Measurements from ENCODE around the gene METTL24. TPM values are rescaled to one million over a fixed set of nuclear protein-coding genes. Genes with fewer than 3 reads are reported as not detected.

METTL24 gene
- total RNA-seq, 1 donor from 2014 or later, result 3.6 TPM

GRCh38 chr6:110295451-110296165 is 62.5 kb downstream of the METTL24 start:
- peaks cover 5% of the 10 kb centered on the region for H3K36me3 Mint-ChIP-seq (ENCODE audit: low read depth)
- DNase-seq (ENCODE audit: low read depth, low spot score), result no peak
- H3K4me3 Mint-ChIP-seq, result no peak overlapping the region
- peaks cover 11% of the 10 kb centered on the region for H3K4me1 Mint-ChIP-seq
- peaks cover 2% of the 10 kb centered on the region for H3K27me3 Mint-ChIP-seq (ENCODE audit: low read depth)
- no peaks in the 10 kb centered on the region for H3K9me3 Mint-ChIP-seq
- peak overlapping the region; percentile 67 for H3K27ac Mint-ChIP-seq (ENCODE audit: unreplicated experiment)
- no peak for TF ChIP-seq CTCF (conservative IDR thresholded peaks at IDR 0.05)

- Mint-ChIP-seq H3K27ac (ENCODE audit: unreplicated experiment) (no peak overlapping the region), H3K36me3 (ENCODE audit: low read depth) (peaks cover 12% of the 10 kb centered on the region), H3K4me1 (peaks cover 13% of the 10 kb centered on the region), H3K9me3 (peaks cover 9% of the 10 kb centered on the region), H3K27me3 (ENCODE audit: low read depth) (no peaks in the 10 kb centered on the region), H3K4me3 (no peak overlapping the region)
- TF ChIP-seq CTCF (conservative IDR thresholded peaks at IDR 0.05), result no peak
- no peak for DNase-seq (ENCODE audit: low read depth, low spot score)
Measured at GRCh38 chr6:110287462-110288341, 70.4 kb downstream of the METTL24 start.

- Mint-ChIP-seq H3K27ac (ENCODE audit: unreplicated experiment) (no peak overlapping the region), H3K9me3 (peaks cover 9% of the 10 kb centered on the region), H3K4me3 (no peak overlapping the region), H3K4me1 (peaks cover 13% of the 10 kb centered on the region), H3K36me3 (ENCODE audit: low read depth) (peaks cover 7% of the 10 kb centered on the region), H3K27me3 (ENCODE audit: low read depth) (no peaks in the 10 kb centered on the region)
- no peak for TF ChIP-seq CTCF (conservative IDR thresholded peaks at IDR 0.05)
- no peak for DNase-seq (ENCODE audit: low read depth, low spot score)
Measured at GRCh38 chr6:110285306-110286060, 72.7 kb downstream of the METTL24 start.

- H3K27ac Mint-ChIP-seq (ENCODE audit: unreplicated experiment), result no peak overlapping the region
Measured at GRCh38 chr6:110284855-110285254, 73.3 kb downstream of the METTL24 start.

More at GRCh38 chr6:110284855-110285254, 73.3 kb downstream of the METTL24 start:
- no peak for TF ChIP-seq CTCF (conservative IDR thresholded peaks at IDR 0.05)
- peaks cover 3% of the 10 kb centered on the region for H3K36me3 Mint-ChIP-seq (ENCODE audit: low read depth)
- peaks cover 6% of the 10 kb centered on the region for H3K9me3 Mint-ChIP-seq
- no peaks in the 10 kb centered on the region for H3K27me3 Mint-ChIP-seq (ENCODE audit: low read depth)
- no peak for DNase-seq (ENCODE audit: low read depth, low spot score)
- peaks cover 13% of the 10 kb centered on the region for H3K4me1 Mint-ChIP-seq
- H3K4me3 Mint-ChIP-seq, result no peak overlapping the region

Data from neural crest cell (in vitro differentiated cells).